HepG2 (cell line): ENCODE data around the gene ITGA7. TPM values are rescaled to one million over a fixed set of nuclear protein-coding genes. Genes with fewer than 3 reads are reported as not detected.

Experiments used
- ATAC-seq: fragments of 200-7000 bp; cut with Tn5 transposase; 3 replicates; pipeline ENCODE4 v1.9.1; 2020; ENCODE audit warnings: mild to moderate bottlenecking, moderate library complexity
- BruUV-seq: library from RNA; stranded (reverse); fragments of 400-500 nt; replicated peaks from 2 replicates; lab custom pipeline; 2021; lab: Mats Ljungman, UMichigan
- CTCF ChIA-PET: fragments of 300-600 bp; formaldehyde crosslinking; extraction: SDS; loops from one replicate; lab custom pipeline; 2021; ENCODE audit warnings: low total read pairs, inconsistent platforms, low intra/inter-chr PET ratio; lab: Yijun Ruan, JAX
- POLR2A ChIA-PET: fragments of 350-600 bp; sonication (Branson Sonifier 250); formaldehyde crosslinking; loops from one replicate; lab custom pipeline; 2020; ENCODE audit warnings: antibody characterized with exemption, inconsistent platforms; lab: Yijun Ruan, JAX
- DNase-seq: peaks from one replicate; pipeline ENCODE4 v3.0.0-alpha.2; 2015; ENCODE audit warnings: low spot score
- FAIRE-seq: peaks from 3 replicates; lab custom pipeline; 2011; peaks lifted over from hg19 to GRCh38; lab: Jason Lieb, UNC
- H2AFZ ChIP-seq: one replicate; pipeline ENCODE4 v1.6.1; 2011; ENCODE audit warnings: low read length, inconsistent platforms
- H3K27ac ChIP-seq: fragments of 300-600 bp; 3 replicates; pipeline ENCODE4 v1.8.0; 2011; ENCODE audit warnings: mixed run types, mild to moderate bottlenecking, mixed read lengths, low read length, inconsistent platforms; ENCODE audit not compliant: insufficient read depth; ENCODE audit errors: extremely low read length
- H3K27me3 ChIP-seq, 2 experiments: fragments of 200-600 bp in 1 of 2; 2 replicates in 1 of 2; 3 replicates in 1 of 2; pipeline versions ENCODE4 v1.6.0 to v1.8.0; 2011; ENCODE audit warnings: low read length in 2 of 2, mild to moderate bottlenecking in 2 of 2, moderate library complexity in 2 of 2, inconsistent platforms in 1 of 2; ENCODE audit not compliant: insufficient read depth in 2 of 2, control insufficient read depth in 1 of 2
- H3K36me3 ChIP-seq, 2 experiments: fragments of 200-600 bp in 1 of 2; replicated peaks in 1 of 2; 2 replicates in 1 of 2; 3 replicates in 1 of 2; pipeline versions ENCODE4 v1.5.1 to v1.8.0; 2011; ENCODE audit warnings: low read length in 2 of 2, inconsistent platforms in 1 of 2; ENCODE audit not compliant: insufficient read depth in 2 of 2, control insufficient read depth in 1 of 2
- H3K4me1 ChIP-seq: 2 replicates; pipeline ENCODE4 v1.5.1; 2012; ENCODE audit warnings: low read length, inconsistent platforms; ENCODE audit not compliant: insufficient read depth
- H3K4me2 ChIP-seq: 2 replicates; pipeline ENCODE4 v1.6.0; 2011; ENCODE audit warnings: low read depth, low read length, inconsistent platforms
- H3K4me3 ChIP-seq, 3 experiments: fragments of 200-600 bp in 1 of 3; sonication (generic), shearing (Covaris generic) in 1 of 3; replicated peaks in 1 of 3; 2 replicates each; pipeline ENCODE4 v1.5.1; 2011 to 2016; ENCODE audit warnings: low read length in 3 of 3, inconsistent platforms in 2 of 3, low read depth in 2 of 3, mild to moderate bottlenecking in 2 of 3, control low read depth in 1 of 3, mixed read lengths in 1 of 3; ENCODE audit not compliant: insufficient read depth in 1 of 3
- H3K79me2 ChIP-seq: one replicate; pipeline ENCODE4 v1.6.1; 2011; ENCODE audit warnings: low read length, inconsistent platforms; ENCODE audit not compliant: insufficient read depth
- H3K9ac ChIP-seq: 2 replicates; pipeline ENCODE4 v1.6.0; 2011; ENCODE audit warnings: mild to moderate bottlenecking, low read depth, low read length, inconsistent platforms; ENCODE audit not compliant: insufficient read depth
- H3K9me3 ChIP-seq: 2 replicates; pipeline ENCODE4 v1.5.1; 2012; ENCODE audit warnings: mild to moderate bottlenecking, low read length
- H4K20me1 ChIP-seq: 2 replicates; pipeline ENCODE4 v1.6.0; 2011; ENCODE audit warnings: inconsistent platforms, mild to moderate bottlenecking, low read length, moderate library complexity; ENCODE audit not compliant: insufficient read depth
- AGO1 ChIP-seq: fragments of 200-400 bp; formaldehyde crosslinking; IDR thresholded peaks from 2 replicates; pipeline ENCODE4 v1.6.1; 2017; ENCODE audit warnings: mild to moderate bottlenecking, low read depth, low read length, moderate library complexity; ENCODE audit not compliant: poor library complexity, severe bottlenecking
- AGO2 ChIP-seq: fragments of 200-400 bp; formaldehyde crosslinking; optimal IDR thresholded peaks from 2 replicates; pipeline ENCODE3; 2017; ENCODE audit warnings: mild to moderate bottlenecking, low read depth, low read length, moderate library complexity
- HMG20A ChIP-seq: IDR thresholded peaks from 2 replicates; pipeline ENCODE4 v1.6.1; 2016; ENCODE audit warnings: borderline replicate concordance
- NR0B2 ChIP-seq: sonication (generic); formaldehyde crosslinking; IDR thresholded peaks from 2 replicates; pipeline ENCODE4 v1.4.0; 2020; ENCODE audit warnings: mild to moderate bottlenecking, missing genetic modification reagents
- SOX13 ChIP-seq, 3 experiments: fragments of 450-650 bp in 1 of 3; sonication (generic) in 1 of 3; formaldehyde crosslinking in 1 of 3; IDR thresholded peaks in 2 of 3; conservative IDR thresholded peaks in 1 of 3; 2 replicates each; pipeline versions ENCODE4 v1.5.0 to v1.6.1; 2016 to 2020; ENCODE audit warnings: antibody characterized with exemption in 1 of 3, mild to moderate bottlenecking in 1 of 3, missing compliant biosample characterization in 1 of 3, missing genetic modification reagents in 1 of 3, moderate library complexity in 1 of 3
- TCF7L2 ChIP-seq: IDR thresholded peaks from 2 replicates; pipeline ENCODE4 v1.6.1; 2011; ENCODE audit warnings: mild to moderate bottlenecking, low read depth, low read length, moderate library complexity
- TP53 ChIP-seq: sonication (generic); formaldehyde crosslinking; conservative IDR thresholded peaks from 2 replicates; pipeline ENCODE4 v1.4.0; 2020; ENCODE audit warnings: missing genetic modification reagents
- ZNF12 ChIP-seq: sonication (generic); formaldehyde crosslinking; IDR thresholded peaks from 2 replicates; pipeline ENCODE4 v1.5.0; 2020; ENCODE audit warnings: missing genetic modification reagents
- WGBS: methylation state at CpG from one replicate; pipeline ENCODE4 v1.1.6; 2017; ENCODE audit warnings: low lambda C conversion rate; 5-methylcytosine and 5-hydroxymethylcytosine counted together
- in situ Hi-C: cut with HindIII; loops from 2 replicates; pipeline ENCODE4 v1.10.0; 2017; ENCODE audit warnings: low pct_unique_long_range_greater_than_20kb; ENCODE audit not compliant: extremely low pct_ligation_motif_present
- intact Hi-C: fragments of 100-400 bp; cut with micrococcal nuclease; formaldehyde crosslinking; loops from one replicate; pipeline ENCODE4 v1.10.0; 2022; ENCODE audit not compliant: unreplicated experiment
- polyA plus RNA-seq, 8 experiments: library from polyadenylated mRNA; depleted of rRNA in 3 of 8; stranded (reverse) in 7 of 8; unstranded in 1 of 8; fragments of >200 nt; fragmentation: Illumina TruSeq in 4 of 8; extraction: Trizol in 4 of 8; gene quantifications; 2 replicates each; pipeline versions ENCODE4 v1.2.1 to v1.2.3, GENCODE V29; 2011 to 2016; ENCODE audit warnings: low read depth in 4 of 8, missing spikeins in 1 of 8, mixed read lengths in 1 of 8; ENCODE audit not compliant: insufficient read depth in 1 of 8
- total RNA-seq, 5 experiments: library from RNA; depleted of rRNA; stranded (reverse); fragments of >200 nt; fragmentation: Illumina TruSeq; extraction: Trizol; gene quantifications; 2 replicates each; pipeline ENCODE4 v1.2.3, GENCODE V29; 2016; ENCODE audit warnings: low read depth in 1 of 5
- TF ChIP-seq, protein P1 (sequence below): sonication (generic); formaldehyde crosslinking; IDR thresholded peaks from 2 replicates; pipeline ENCODE4 v1.4.0; 2020; ENCODE audit warnings: mild to moderate bottlenecking, missing genetic modification reagents
- TF ChIP-seq, protein P2 (sequence below): sonication (generic); formaldehyde crosslinking; IDR thresholded peaks from 2 replicates; pipeline ENCODE4 v1.5.1; 2020; ENCODE audit warnings: missing genetic modification reagents, mild to moderate bottlenecking, borderline replicate concordance
- TF ChIP-seq, protein P3 (sequence below): sonication (generic); formaldehyde crosslinking; IDR thresholded peaks from 2 replicates; pipeline ENCODE4 v1.4.0; 2020; ENCODE audit warnings: mild to moderate bottlenecking, missing genetic modification reagents

Gene ITGA7
- total and polyA plus RNA-seq, 2 of the 13 experiments (the other 11 are each of a cell fraction or from before 2014, with no cell fraction given), result 0.65 to 0.75 TPM

GRCh38 chr12:55722948-55723347 is 15.2 kb upstream of the ITGA7 start:
- no peak overlapping the region for H3K4me2 ChIP-seq
- H4K20me1 ChIP-seq, result 0 out of 2 replicates have a peak, but pooled peaks cover 8% of the 10 kb centered on the region
- DNase-seq, result no peak
- BruUV-seq, result TSS peak; percentile 8
- H2AFZ ChIP-seq, result no peak overlapping the region
- intact Hi-C loops, result loop anchor here (5.0 kb wide), 1 partner anchor 536 kb away; no protein-coding TSS in a partner anchor
- no peak for TF ChIP-seq ZNF12 (CRISPR knock-in tag)
- no peak for TF ChIP-seq HMG20A (CRISPR knock-in tag)
- TF ChIP-seq TP53, result no peak
- TF ChIP-seq, protein P1, sequence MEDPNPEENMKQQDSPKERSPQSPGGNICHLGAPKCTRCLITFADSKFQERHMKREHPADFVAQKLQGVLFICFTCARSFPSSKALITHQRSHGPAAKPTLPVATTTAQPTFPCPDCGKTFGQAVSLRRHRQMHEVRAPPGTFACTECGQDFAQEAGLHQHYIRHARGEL, result no peak
- no peak for TF ChIP-seq SOX13 (IDR thresholded peaks at IDR 0.05)
- no peak for TF ChIP-seq SOX13 (CRISPR knock-in tag; conservative IDR thresholded peaks at IDR 0.05 in 1 of 2, IDR thresholded peaks at IDR 0.05 in 1 of 2)
- in situ Hi-C loops, result no loop called here
- no peak overlapping the region for H3K4me3 ChIP-seq
- no peaks in the 10 kb centered on the region; a peak in 1 of 5 replicates for H3K27me3 ChIP-seq
- H3K9me3 ChIP-seq, result no peaks in the 10 kb centered on the region
- no peak for FAIRE-seq
- CTCF ChIA-PET, result interaction anchor here (1.4 to 3.4 kb wide), 2 partner anchors 14 to 42 kb away, joined by 3 to 36 read pairs; a partner anchor contains a TSS
- H3K4me1 ChIP-seq, result peaks cover 84% of the 10 kb centered on the region
- H3K27ac ChIP-seq, result no peak overlapping the region
- POLR2A ChIA-PET, result interaction anchor here (0.8 to 5.3 kb wide), 2 partner anchors 15 to 41 kb away, joined by 3 to 23 read pairs; a partner anchor contains a TSS
- WGBS, result 98% methylated on average over 6 of the region's 8 CpGs
- H3K9ac ChIP-seq, result no peak overlapping the region
- peaks cover 9% of the 10 kb centered on the region for H3K79me2 ChIP-seq
- ATAC-seq, result no peak
- H3K36me3 ChIP-seq, result peaks cover 10 to 25% of the 10 kb centered on the region in 2 experiments

DNA sequence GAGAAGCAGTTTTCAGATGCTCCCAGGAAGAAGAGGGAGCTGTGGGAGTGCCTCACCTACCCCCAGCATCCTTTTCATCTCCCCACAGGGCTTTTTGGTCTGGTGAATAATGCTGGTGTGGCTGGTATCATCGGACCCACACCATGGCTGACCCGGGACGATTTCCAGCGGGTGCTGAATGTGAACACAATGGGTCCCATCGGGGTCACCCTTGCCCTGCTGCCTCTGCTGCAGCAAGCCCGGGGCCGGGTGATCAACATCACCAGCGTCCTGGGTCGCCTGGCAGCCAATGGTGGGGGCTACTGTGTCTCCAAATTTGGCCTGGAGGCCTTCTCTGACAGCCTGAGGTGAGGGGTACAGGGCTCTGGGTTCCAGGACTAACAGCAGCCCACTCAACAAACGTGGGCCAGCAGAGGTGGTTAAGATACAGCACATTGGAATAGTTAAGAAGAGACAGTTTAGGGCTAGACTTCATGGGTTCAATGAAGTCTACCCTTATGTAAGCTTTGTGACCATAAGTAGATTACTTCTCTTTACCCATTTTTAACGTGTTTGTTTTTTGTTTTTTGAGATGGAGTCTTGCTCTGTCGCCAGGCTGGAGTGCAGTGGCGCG is 14.0 kb upstream of the ITGA7 start:
- WGBS, result 87% methylated on average over 4 of the region's 14 CpGs
- ATAC-seq (no peak), DNase-seq (no peak), FAIRE-seq (no peak)
- Histone ChIP-seq H2AFZ (no peak overlapping the region), H3K27ac (no peak overlapping the region), H3K27me3 (no peaks in the 10 kb centered on the region), H3K4me2 (peak overlapping the region; percentile 62; the same call in 1 of the 2 replicates), H3K4me3 (no peak overlapping the region), H3K9me3 (no peaks in the 10 kb centered on the region), H4K20me1 (0 out of 2 replicates have a peak, but pooled peaks cover 2% of the 10 kb centered on the region), H3K36me3 (peaks cover 8 to 21% of the 10 kb centered on the region in 2 experiments), H3K4me1 (peaks cover 84% of the 10 kb centered on the region), H3K79me2 (no peaks in the 10 kb centered on the region), H3K9ac (no peak overlapping the region)
- CTCF ChIA-PET, result interaction anchor here (1.0 to 2.5 kb wide), 3 partner anchors 41 to 62 kb away, joined by 4 to 13 read pairs (median 6); a partner anchor contains a TSS
- TF ChIP-seq TCF7L2 (no peak), AGO1 (peak; percentile 72), AGO2 (peak; percentile 65), NR0B2 (CRISPR knock-in tag) (0 out of 2 replicates have a peak, but pooled peaks have one; percentile 42)
- TF ChIP-seq, protein P2, sequence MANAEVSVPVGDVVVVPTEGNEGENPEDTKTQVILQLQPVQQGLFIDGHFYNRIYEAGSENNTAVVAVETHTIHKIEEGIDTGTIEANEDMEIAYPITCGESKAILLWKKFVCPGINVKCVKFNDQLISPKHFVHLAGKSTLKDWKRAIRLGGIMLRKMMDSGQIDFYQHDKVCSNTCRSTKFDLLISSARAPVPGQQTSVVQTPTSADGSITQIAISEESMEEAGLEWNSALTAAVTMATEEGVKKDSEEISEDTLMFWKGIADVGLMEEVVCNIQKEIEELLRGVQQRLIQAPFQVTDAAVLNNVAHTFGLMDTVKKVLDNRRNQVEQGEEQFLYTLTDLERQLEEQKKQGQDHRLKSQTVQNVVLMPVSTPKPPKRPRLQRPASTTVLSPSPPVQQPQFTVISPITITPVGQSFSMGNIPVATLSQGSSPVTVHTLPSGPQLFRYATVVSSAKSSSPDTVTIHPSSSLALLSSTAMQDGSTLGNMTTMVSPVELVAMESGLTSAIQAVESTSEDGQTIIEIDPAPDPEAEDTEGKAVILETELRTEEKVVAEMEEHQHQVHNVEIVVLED (CRISPR knock-in tag), result no peak
- TF ChIP-seq, protein P3, sequence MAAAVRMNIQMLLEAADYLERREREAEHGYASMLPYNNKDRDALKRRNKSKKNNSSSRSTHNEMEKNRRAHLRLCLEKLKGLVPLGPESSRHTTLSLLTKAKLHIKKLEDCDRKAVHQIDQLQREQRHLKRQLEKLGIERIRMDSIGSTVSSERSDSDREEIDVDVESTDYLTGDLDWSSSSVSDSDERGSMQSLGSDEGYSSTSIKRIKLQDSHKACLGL (CRISPR knock-in tag), result no peak
- in situ Hi-C loops (no loop called here), intact Hi-C loops (loop anchor here (1.0 to 5.0 kb wide), 5 partner anchors 15 to 534 kb away; partner anchors contain the start of gene ITGA7)
- POLR2A ChIA-PET, result interaction anchor here (0.7 to 5.3 kb wide), 5 partner anchors 8 to 289 kb away, joined by 3 to 38 read pairs (median 19); partner anchors contain the start of genes CD63 and DNAJC14
- BruUV-seq, result no TSS peak
